HG02885 (cell line): Measurements from ENCODE around the gene LITAF.

Source experiments
- ATAC-seq: cut with Tn5 transposase; IDR thresholded peaks from one replicate; pipeline ENCODE4 v1.9.1; 2021; ENCODE audit warnings: mild to moderate bottlenecking; ENCODE audit not compliant: unreplicated experiment, poor library complexity

The LITAF gene

GRCh38 chr16:11556945-11557720, 29.6 kb downstream of the LITAF start:
- ATAC-seq: no peak

DNA sequence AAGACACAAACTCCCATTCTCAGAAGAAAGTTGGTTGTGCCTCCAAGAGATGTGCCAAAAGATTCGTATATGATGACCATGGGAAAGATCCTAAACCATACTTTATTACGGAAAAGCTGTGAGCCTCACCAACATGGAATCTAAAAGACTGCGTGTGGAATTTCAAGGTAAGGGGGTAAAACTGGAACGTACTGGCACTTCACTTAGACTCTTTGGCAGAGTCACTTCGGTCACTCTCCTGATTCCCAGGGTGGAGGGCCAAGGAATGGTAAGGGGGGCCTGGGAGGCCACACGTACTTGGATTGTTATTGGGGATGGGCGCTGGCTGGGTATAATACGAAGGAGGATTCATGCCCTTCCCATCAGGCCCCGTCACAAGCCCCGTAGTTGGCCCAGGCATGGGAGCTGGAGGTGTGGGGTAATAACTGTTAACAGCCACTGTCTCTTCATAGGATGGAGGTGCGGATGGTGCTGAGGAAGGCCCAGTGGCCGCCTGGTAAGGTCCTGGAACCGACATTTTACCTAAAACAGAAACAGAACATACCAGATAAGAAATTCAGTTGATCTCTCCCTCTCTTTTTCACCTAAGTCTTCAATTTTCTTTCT, 30.4 kb downstream of the LITAF start:
- ATAC-seq: no peak

DNA sequence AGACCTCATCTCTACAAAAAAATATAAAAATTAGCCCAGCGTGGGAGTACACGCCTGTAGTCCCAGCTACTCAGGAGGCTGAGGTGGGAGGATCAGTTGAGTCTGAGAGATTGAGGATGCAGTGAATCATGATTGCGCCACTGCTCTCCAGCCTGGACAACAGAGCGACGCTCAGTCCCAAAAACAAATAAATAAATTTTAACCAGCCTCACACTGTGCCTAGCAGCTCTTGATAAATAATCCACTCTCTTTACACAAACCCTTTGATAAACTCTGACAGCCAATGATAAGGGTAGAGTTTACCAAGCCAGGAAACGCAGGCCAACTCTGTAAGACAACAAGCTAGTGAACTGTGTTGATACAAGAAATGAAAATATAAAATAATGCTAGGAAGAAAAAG, 32.7 kb downstream of the LITAF start:
- ATAC-seq: no peak

DNA sequence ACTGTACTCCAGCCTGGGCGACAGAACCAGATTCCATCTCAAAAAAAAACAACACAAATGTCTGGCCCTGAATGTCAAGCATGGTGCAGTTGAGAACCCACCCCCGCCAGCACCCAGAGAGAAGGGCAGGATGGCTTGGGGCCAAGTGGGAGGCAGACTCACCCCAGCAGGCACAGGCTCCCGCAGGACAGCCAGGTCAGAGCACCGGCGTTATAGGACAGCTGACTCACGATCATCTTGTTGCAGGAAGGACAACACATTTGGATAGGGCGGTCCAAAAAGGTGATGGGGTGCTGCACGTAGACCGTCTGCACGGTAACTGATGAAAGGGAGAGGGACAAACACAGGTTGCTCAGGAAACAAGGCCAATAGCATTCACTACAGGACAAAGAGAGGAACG, 33.3 kb downstream of the LITAF start:
- ATAC-seq: no peak

GRCh38 chr16:11552440-11552839, 34.3 kb downstream of the LITAF start:
- no peak for ATAC-seq

DNA sequence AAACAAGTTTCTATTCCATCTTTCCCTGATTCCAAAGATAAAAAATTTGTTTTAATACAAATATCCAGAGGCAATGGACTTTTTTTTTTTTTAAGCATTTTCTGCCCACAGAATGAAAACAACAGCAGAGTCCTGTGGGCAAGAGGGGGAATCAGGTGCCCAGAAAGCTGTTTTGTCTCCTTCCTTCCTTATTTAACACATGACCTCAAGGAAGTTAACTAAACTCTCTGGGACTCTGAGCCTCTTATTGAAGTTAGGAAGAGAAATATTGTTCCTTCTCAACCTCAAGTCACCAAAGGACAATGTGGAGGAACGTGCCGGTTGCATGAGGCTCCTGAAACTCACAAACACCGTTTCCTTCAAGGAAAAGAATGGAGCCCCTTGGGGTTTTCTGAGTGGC, 34.9 kb downstream of the LITAF start:
- no peak for ATAC-seq

DNA sequence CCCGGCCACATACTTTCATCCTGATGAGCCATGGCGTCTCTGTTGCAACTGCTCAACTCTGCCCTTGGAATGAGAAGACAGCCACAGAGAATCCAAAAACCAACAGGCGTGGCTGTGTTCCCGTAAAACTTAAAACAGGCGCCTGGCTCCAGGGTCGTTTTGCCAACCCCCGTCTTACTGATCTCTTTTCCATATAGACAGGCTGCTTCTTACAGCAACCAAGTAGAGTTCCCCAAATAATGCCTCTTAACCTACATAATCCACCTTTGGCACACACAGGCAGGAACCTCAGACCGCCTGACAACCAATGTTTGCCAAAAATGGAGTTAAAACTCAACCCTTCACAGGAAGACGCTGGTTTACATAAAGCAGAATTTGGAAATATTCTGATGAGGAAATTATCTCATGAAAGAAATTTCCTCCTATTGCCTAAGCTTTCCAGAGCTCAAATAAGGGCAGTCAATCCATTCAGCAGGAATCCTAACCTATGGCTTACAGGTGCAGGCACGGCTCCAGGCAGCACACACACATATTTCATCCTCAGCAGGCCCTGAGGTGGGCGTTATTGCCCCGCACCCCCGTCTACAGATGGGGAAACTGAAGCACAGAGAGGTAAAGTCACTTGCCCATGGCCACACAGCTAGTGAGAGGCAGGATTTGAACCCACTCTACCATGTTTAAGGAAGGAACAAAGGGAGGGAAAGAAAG, 35.8 kb downstream of the LITAF start:
- no peak for ATAC-seq

- no peak for ATAC-seq
Measured at GRCh38 chr16:11547118-11547916, 39.4 kb downstream of the LITAF start.

- no peak for ATAC-seq
Measured at GRCh38 chr16:11546608-11547061, 40.1 kb downstream of the LITAF start.

DNA sequence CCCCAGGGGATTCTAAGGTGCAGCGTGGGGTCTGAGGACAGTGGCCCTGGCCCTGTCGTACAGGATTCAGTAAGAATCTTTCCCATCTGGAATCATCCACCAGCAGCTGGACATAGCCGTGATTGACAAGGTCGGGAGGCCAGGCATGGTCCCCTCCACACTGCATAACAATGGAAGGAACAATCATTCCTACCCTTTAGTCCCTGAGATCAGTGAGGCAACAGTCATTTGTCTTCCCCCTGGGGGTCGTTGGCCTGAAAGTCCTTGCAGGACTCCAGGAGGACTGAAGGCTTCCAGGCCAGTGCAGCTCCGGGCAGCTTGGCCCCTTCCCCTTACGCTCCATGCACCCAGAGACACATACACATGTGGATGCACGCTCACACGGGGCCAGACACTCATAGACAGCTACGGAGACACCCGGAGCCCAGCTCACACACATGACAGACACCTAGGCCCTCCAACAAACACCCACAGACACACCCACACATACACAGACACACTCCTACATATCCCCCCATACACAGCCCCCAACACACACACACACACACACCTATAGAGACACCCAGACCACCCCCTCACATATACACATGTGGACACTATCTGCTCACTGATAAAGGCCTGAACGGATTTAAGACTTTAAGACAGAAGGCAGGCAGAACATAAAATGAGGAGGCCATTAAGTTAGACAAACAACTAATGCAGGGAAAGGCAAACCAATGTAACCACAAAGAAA, 42.9 kb downstream of the LITAF start:
- ATAC-seq: no peak

DNA sequence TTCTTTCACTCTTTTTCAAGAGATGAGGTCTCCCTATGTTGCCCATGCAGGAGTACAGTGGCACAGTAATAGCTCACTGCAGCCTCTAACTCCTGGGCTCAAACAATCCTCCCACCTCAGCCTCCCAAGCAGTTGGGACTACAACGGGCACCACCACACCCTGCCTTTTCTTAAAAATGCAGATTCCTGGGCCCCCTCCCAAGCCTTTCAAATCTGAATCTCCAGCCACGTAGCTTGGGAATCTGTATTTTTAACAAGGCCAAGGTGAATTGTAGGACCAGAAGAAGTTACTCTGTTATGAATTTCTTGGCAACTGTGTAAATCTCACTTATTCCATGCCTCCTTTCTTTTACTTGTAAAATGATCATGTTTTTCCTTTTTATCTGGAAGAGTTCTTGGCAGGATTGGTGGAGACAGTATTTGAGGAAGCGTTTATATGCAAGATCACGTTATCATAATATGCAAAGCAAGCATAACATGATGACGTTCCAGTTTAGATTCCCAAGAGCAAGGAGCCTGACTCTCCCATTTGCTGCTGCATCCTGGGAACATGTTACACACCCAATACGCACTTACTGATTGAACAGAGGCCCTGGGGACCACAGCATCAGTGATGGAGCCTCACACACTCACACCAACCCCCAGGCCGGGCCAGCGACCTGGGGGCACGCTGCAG, 44.5 kb downstream of the LITAF start:
- ATAC-seq: no peak

GRCh38 chr16:11539641-11540050, 47.1 kb downstream of the LITAF start:
- no peak for ATAC-seq

DNA sequence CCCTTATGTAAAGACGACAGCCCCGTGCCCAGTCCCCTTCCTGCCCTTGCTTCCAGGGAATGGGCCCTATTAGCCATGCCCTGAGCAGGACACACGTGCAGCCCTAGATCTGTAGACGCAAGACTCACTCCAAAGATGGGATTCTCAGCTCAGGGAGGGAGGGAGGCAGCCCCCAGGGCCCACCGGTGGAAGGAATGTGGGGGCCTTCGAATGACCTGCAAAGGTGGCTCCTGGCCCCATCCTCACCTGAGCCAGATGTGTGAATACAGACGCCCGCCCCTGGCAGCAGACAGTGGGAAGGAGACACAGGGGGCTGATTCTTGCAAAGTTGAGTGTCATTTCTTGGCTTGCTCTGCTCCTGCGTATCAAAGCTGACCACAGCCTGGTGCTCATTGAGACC, 47.8 kb downstream of the LITAF start:
- no peak for ATAC-seq

DNA sequence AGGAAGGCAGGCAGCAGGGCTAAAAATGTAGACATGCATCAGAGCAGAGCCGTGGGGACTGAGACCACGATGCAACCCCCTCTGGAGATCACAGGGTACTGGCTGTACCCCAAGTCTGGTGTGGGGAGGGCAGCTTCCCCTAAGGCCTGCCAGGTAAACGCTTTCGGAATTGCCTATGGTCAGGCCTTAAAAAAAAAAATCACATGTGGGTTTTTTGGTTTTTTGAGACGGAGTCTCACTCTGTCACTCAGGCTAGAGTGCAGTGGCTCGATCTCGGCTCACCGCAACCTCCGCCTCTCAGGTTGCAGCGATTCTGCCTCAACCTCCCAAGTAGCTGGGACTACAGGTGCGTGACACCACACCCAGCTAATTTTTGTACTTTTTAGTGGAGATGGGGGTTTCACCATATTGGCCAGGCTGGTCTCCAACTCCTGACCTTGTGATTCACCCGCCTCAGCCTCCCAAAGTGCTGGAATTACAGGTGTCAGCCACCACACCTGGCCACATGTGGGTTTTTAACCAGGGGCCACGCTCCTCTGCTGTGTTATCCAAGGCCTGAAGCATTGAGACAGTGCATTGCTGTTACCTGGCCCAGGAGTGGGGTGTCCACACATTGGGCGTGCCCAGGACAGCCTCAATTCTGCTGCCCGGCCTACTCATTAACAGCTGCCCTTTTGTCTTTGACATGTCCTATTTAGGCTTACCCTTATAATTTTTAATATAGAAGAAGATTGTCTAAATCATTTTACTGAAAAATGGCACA, 50.4 kb downstream of the LITAF start:
- ATAC-seq: no peak

DNA sequence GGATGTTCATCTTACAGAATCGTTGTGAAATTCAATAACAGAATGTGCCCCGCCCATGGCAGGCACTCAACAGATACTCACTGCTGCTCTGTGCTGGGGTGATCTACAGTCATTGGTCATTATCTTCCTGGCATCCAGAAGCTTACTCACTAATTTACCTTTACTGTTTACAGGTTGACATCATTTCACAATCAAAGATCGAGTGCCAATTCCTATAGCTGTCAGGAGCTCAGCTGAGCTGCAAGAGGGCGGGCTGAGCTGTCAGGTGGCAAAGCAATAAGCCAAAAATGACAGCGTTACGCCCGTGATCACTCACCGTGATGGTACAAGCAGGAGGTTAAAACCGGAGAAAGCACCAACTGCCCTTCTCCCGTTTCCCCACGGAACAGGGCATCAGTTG, 51.2 kb downstream of the LITAF start:
- no peak for ATAC-seq

GRCh38 chr16:11534262-11534661, 52.5 kb downstream of the LITAF start:
- ATAC-seq: no peak

DNA sequence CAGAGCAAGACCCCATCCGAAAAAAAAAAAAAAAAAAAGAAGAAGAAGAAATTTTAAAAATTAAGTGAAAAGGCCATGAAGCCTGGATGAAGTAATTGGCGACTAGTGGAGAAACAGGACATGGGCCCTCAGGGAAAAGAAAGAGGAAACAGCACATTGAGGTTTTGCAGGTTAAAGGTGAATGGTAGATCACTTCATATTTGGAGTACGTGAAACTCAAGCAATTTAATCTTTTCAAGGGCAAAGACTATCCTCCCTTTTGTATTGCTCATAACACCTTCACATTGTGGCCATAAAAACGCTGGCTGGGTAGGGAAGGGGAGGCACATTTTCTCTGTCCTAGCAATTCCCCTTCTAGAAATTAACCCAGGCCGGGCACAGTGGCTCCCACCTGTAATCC, 53.1 kb downstream of the LITAF start:
- no peak for ATAC-seq

GRCh38 chr16:11530171-11530940, 56.4 kb downstream of the LITAF start:
- no peak for ATAC-seq
